AG09309 (cell line): ENCODE data around the gene PPP1R12A.

ENCODE experiments used
- DNase-seq: peaks from one replicate; pipeline ENCODE4 v3.0.0-alpha.2; 2010; ENCODE audit warnings: low read depth
- H3K4me3 ChIP-seq: 2 replicates; pipeline ENCODE4 v1.5.1; 2011; ENCODE audit warnings: mild to moderate bottlenecking, low read depth, low read length, moderate library complexity; ENCODE audit not compliant: control insufficient read depth
- CTCF ChIP-seq: IDR thresholded peaks from 2 replicates; pipeline ENCODE4 v1.5.1; 2011; ENCODE audit warnings: mild to moderate bottlenecking, low read depth, low read length, inconsistent platforms; ENCODE audit not compliant: insufficient read depth, control insufficient read depth; ENCODE audit errors: missing control alignments

PPP1R12A gene

GRCh38 chr12:79841248-79841877, 93.5 kb downstream of the PPP1R12A start:
- no peak for DNase-seq
- no peak overlapping the region for H3K4me3 ChIP-seq
- TF ChIP-seq CTCF: no peak

DNA sequence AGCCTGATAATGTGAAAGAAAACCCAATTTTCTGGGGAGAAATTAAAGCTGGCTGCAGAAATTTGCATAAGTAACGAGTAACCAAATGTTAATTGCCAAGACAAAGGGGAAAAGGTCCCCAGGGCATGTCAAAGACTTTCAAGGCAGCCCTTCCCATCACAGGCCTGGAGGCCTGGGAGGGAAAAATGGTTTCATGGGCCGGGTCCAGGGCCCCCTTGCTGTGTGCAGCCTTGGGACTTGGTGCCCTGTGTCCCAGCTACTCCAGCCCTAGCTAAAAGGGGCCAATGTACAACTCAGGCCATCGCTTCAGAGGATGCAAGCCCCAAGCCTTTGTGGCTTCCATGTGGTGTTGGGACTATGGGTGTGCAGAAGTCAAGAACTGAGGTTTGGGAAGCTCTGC, 96.5 kb downstream of the PPP1R12A start:
- no peak for TF ChIP-seq CTCF

GRCh38 chr12:79837575-79837974, 97.3 kb downstream of the PPP1R12A start:
- no peak overlapping the region for H3K4me3 ChIP-seq
- DNase-seq: no peak
- TF ChIP-seq CTCF: no peak

More for the DNA sequence above, 96.5 kb downstream of the PPP1R12A start:
- DNase-seq: no peak
- no peak overlapping the region for H3K4me3 ChIP-seq

DNA sequence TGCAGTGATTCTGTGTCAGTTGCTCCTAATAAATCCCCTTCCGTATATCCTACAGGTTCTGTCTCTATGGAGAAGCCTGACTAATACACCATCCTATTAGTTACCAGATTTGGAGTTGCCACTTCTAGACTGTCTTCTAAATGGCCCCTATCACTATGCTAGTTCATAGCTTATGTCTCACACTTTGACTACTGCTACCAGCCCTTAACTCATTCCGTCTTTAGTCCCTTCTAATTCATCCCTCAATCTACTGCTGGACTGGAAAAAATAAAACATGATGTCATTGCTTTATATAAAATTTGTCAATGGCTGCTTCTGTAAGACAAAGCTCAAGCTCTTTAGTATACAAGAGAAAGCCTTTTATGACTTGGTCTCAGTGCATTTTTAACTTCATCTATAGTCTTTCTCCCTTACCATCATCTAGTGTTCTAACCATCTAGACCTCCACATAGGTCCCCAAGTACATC, 99.5 kb downstream of the PPP1R12A start:
- no peak for TF ChIP-seq CTCF
- no peak overlapping the region for H3K4me3 ChIP-seq
- no peak for DNase-seq

DNA sequence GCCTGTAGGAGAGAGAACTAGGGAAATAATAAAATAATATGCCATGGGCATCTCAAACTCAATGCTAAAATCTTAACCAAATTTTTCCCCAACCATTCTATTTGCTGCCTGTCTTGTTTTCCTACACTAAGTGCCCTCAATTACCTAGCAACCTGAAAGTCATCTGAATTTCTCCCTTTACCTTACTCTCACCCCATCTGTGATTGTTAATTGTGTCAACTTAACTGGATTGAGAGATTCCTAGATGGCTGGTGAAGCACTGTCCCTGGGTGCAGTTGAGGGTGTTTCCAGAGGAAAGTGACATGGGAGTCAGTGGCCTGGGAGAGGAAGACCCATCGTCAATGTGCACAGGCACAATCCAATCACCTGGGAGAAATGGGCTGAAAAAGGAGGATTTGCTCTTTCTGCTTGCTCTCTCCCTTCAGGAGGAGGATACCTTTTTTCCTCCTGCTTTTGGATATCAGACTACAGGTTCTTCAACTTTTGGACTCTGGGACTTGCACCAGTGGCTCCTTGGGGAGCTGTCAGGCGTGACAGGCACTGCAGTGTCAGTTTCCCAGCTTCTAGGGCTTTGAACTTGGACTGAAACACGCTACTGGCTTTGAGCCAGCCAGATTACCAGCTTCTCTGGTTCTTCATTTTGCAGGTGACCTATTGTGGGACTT, 100.1 kb downstream of the PPP1R12A start:
- DNase-seq: no peak
- no peak for TF ChIP-seq CTCF

DNA sequence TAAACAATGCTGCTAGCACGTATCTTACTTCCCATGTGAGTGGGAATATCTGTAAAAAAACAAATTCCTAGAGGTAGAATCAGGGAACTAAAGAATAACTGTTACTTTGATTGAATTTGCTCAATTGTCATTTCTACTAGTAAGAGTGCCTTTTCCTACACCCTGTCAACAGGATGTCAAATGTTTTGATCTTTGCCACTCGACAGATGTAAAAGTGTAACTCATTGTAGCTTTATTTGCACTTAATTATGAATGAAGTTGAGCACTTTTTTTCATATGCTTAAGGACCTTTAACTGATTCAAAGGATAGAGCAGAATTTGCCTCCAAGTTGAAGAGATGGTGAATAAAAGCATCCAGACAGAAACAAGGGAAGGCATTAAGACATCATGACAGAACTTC, 104.5 kb downstream of the PPP1R12A start:
- DNase-seq: no peak
- no peak for TF ChIP-seq CTCF
- no peak overlapping the region for H3K4me3 ChIP-seq

More for the DNA sequence above, 100.1 kb downstream of the PPP1R12A start:
- no peak overlapping the region for H3K4me3 ChIP-seq
